ENCODE results near the gene SYT5. TPM values are rescaled to one million over a fixed set of nuclear protein-coding genes. Genes with fewer than 3 reads are reported as not detected.
"Not testable (repeated sequence)": the region's sequence is repeated elsewhere in the genome, so short reads cannot be mapped to it uniquely, and the experiment has no call there.

SYT5 gene
- total RNA-seq, 3 donors from 2014 or later (not counting 1 experiment from before 2014, with no cell fraction given) = 4.9 to 6.1 (median 5.3) TPM

GRCh38 chr19:55173186-55173713, 6.8 kb downstream of the SYT5 start:
- H3K36me3 Mint-ChIP-seq = no peaks in the 10 kb centered on the region
- peak overlapping the region; percentile 80 for H3K4me3 Mint-ChIP-seq
- 4% methylated on average over 32 of the region's 32 CpGs for WGBS (ENCODE audit: insufficient coverage)
- DNase-seq = no peak
- H3K27me3 Mint-ChIP-seq (ENCODE audit: low read depth in 2 of 2) = peaks cover 52 to 73% of the 10 kb centered on the region in 2 donors
- H3K36me3 ChIP-seq (ENCODE audit: control insufficient read depth, insufficient read depth, low read length) = no peaks in the 10 kb centered on the region
- ATAC-seq = no peak
- H3K9me3 Mint-ChIP-seq = no peaks in the 10 kb centered on the region
- no peaks in the 10 kb centered on the region for H3K9me3 ChIP-seq (ENCODE audit: control insufficient read depth, insufficient read depth, low read length)
- peak overlapping the region in 1 of 2 donors; percentile 58 for H3K27ac Mint-ChIP-seq
- peaks cover 44% of the 10 kb centered on the region for H3K27me3 ChIP-seq (ENCODE audit: control insufficient read depth, insufficient read depth, low read length)
- H3K4me1 Mint-ChIP-seq = peaks cover 9 to 24% of the 10 kb centered on the region in 2 donors
- H3K27ac ChIP-seq (ENCODE audit: low read length) = no peak overlapping the region
- H3K4me1 ChIP-seq (ENCODE audit: control insufficient read depth, insufficient read depth, low read length) = peaks cover 18% of the 10 kb centered on the region
- TF ChIP-seq CTCF (IDR thresholded peaks at IDR 0.05) = no peak
- H3K4me3 ChIP-seq (ENCODE audit: low read length) = peak overlapping the region; percentile 39
- intact Hi-C loops (cut with micrococcal nuclease) = no loop called here

GRCh38 chr19:55172741-55173140, 7.3 kb downstream of the SYT5 start:
- no peaks in the 10 kb centered on the region for H3K36me3 Mint-ChIP-seq
- no peak for TF ChIP-seq CTCF (IDR thresholded peaks at IDR 0.05)
- ATAC-seq = no peak
- H3K27me3 Mint-ChIP-seq (ENCODE audit: low read depth in 2 of 2) = peaks cover 55 to 70% of the 10 kb centered on the region in 2 donors
- Histone ChIP-seq H3K27ac (ENCODE audit: low read length) (no peak overlapping the region), H3K36me3 (ENCODE audit: control insufficient read depth, insufficient read depth, low read length) (no peaks in the 10 kb centered on the region), H3K27me3 (ENCODE audit: control insufficient read depth, insufficient read depth, low read length) (peaks cover 42% of the 10 kb centered on the region), H3K4me3 (ENCODE audit: low read length) (no peak overlapping the region), H3K4me1 (ENCODE audit: control insufficient read depth, insufficient read depth, low read length) (peaks cover 18% of the 10 kb centered on the region), H3K9me3 (ENCODE audit: control insufficient read depth, insufficient read depth, low read length) (no peaks in the 10 kb centered on the region)
- intact Hi-C loops (cut with micrococcal nuclease) = no loop called here
- no peaks in the 10 kb centered on the region for H3K9me3 Mint-ChIP-seq
- DNase-seq = no peak
- WGBS (ENCODE audit: insufficient coverage) = 25% methylated on average over 11 of the region's 12 CpGs
- peak overlapping the region; percentile 80 for H3K4me3 Mint-ChIP-seq
- H3K27ac Mint-ChIP-seq = peak overlapping the region in 1 of 2 donors; percentile 58
- peaks cover 9 to 24% of the 10 kb centered on the region in 2 donors for H3K4me1 Mint-ChIP-seq

- DNase-seq; H3K36me3 ChIP-seq (ENCODE audit: control insufficient read depth, insufficient read depth, low read length); H3K27ac Mint-ChIP-seq; ATAC-seq; H3K4me3 ChIP-seq (ENCODE audit: low read length); H3K27ac ChIP-seq (ENCODE audit: low read length); intact Hi-C loops (cut with micrococcal nuclease); H3K36me3 Mint-ChIP-seq; H3K9me3 Mint-ChIP-seq; H3K9me3 ChIP-seq (ENCODE audit: control insufficient read depth, insufficient read depth, low read length): not testable (repeated sequence)
- Mint-ChIP-seq H3K4me1 (peaks cover 9 to 24% of the 10 kb centered on the region in 2 donors), H3K27me3 (ENCODE audit: low read depth in 2 of 2) (peaks cover 59 to 70% of the 10 kb centered on the region in 2 donors), H3K4me3 (peak overlapping the region; percentile 80)
- H3K27me3 ChIP-seq (ENCODE audit: control insufficient read depth, insufficient read depth, low read length) = peaks cover 44% of the 10 kb centered on the region
- WGBS (ENCODE audit: insufficient coverage) = 63% methylated on average over 4 of the region's 9 CpGs
- peaks cover 18% of the 10 kb centered on the region for H3K4me1 ChIP-seq (ENCODE audit: control insufficient read depth, insufficient read depth, low read length)
Observed at GRCh38 chr19:55172318-55172717, 7.8 kb downstream of the SYT5 start.

- no peak overlapping the region for H3K27ac Mint-ChIP-seq
- H3K27ac ChIP-seq (ENCODE audit: low read length) = no peak overlapping the region
- TF ChIP-seq CTCF (IDR thresholded peaks at IDR 0.05) = no peak
- H3K4me3 Mint-ChIP-seq = peak overlapping the region; percentile 80
- no peak for ATAC-seq
- peaks cover 18 to 32% of the 10 kb centered on the region in 2 donors for H3K4me1 Mint-ChIP-seq
- H3K27me3 Mint-ChIP-seq (ENCODE audit: low read depth in 2 of 2) = peaks cover 61 to 70% of the 10 kb centered on the region in 2 donors
- peaks cover 27% of the 10 kb centered on the region for H3K4me1 ChIP-seq (ENCODE audit: control insufficient read depth, insufficient read depth, low read length)
- intact Hi-C loops (cut with micrococcal nuclease) = no loop called here
- no peaks in the 10 kb centered on the region for H3K9me3 Mint-ChIP-seq
- H3K27me3 ChIP-seq (ENCODE audit: control insufficient read depth, insufficient read depth, low read length) = peaks cover 47% of the 10 kb centered on the region
- no peaks in the 10 kb centered on the region for H3K36me3 Mint-ChIP-seq
- WGBS (ENCODE audit: insufficient coverage) = 81% methylated on average over 5 of the region's 5 CpGs
- no peak for DNase-seq
- H3K4me3 ChIP-seq (ENCODE audit: low read length) = no peak overlapping the region
- H3K9me3 ChIP-seq (ENCODE audit: control insufficient read depth, insufficient read depth, low read length) = no peaks in the 10 kb centered on the region
- H3K36me3 ChIP-seq (ENCODE audit: control insufficient read depth, insufficient read depth, low read length) = no peaks in the 10 kb centered on the region
Observed at GRCh38 chr19:55171440-55171839, 8.6 kb downstream of the SYT5 start.
